ENCODE results near the gene CCDC127.
"Not testable (repeated sequence)": the region's sequence is repeated elsewhere in the genome, so short reads cannot be mapped to it uniquely, and the experiment has no call there.

Gene CCDC127

GRCh38 chr5:233426-233825 is 15.5 kb upstream of the CCDC127 start:
- not testable (repeated sequence) for DNase-seq

- no peak for DNase-seq
Measured at GRCh38 chr5:231661-232060, 13.7 kb upstream of the CCDC127 start.

GRCh38 chr5:230711-231110 is 12.8 kb upstream of the CCDC127 start:
- no peak for DNase-seq

- no peak for DNase-seq
Measured at GRCh38 chr5:228886-229285, 10.9 kb upstream of the CCDC127 start.

- DNase-seq: not testable (repeated sequence)
Measured at GRCh38 chr5:227375-227774, 9.4 kb upstream of the CCDC127 start.

- DNase-seq: no peak
Measured at GRCh38 chr5:225334-225733, 7.4 kb upstream of the CCDC127 start.

GRCh38 chr5:223791-224190 is 5.8 kb upstream of the CCDC127 start:
- no peak for DNase-seq

GRCh38 chr5:222951-223715 is 5.2 kb upstream of the CCDC127 start:
- DNase-seq: not testable (repeated sequence)

GRCh38 chr5:219991-220390 is 2.0 kb upstream of the CCDC127 start:
- DNase-seq: no peak

GRCh38 chr5:219460-219863 is 1.5 kb upstream of the CCDC127 start:
- DNase-seq: peak; percentile 13 to 20

- peak in 1 of 2 donors; percentile 17 for DNase-seq
Measured at GRCh38 chr5:218457-219291, 721 bp upstream of the CCDC127 start.

- DNase-seq: not testable (repeated sequence)
Measured at GRCh38 chr5:216076-216475, 1.9 kb downstream of the CCDC127 start.

- DNase-seq: not testable (repeated sequence)
Measured at GRCh38 chr5:215256-215655, 2.7 kb downstream of the CCDC127 start.

GRCh38 chr5:213803-214395 is 4.1 kb downstream of the CCDC127 start:
- DNase-seq: no peak

- DNase-seq: no peak
Measured at GRCh38 chr5:208449-209114, 9.4 kb downstream of the CCDC127 start.

GRCh38 chr5:207599-207998 is 10.4 kb downstream of the CCDC127 start:
- DNase-seq: no peak

GRCh38 chr5:206927-207536 is 10.9 kb downstream of the CCDC127 start:
- DNase-seq: no peak

- DNase-seq: no peak
Measured at GRCh38 chr5:206406-206805, 11.5 kb downstream of the CCDC127 start.

- DNase-seq: no peak
Measured at GRCh38 chr5:204966-205670, 12.8 kb downstream of the CCDC127 start.

GRCh38 chr5:204462-204861 is 13.5 kb downstream of the CCDC127 start:
- DNase-seq: no peak

GRCh38 chr5:204001-204400 is 14.0 kb downstream of the CCDC127 start:
- no peak for DNase-seq
